IPS-18c (cell line): ENCODE data around the gene TMBIM6.
"Not testable (repeated sequence)": the region's sequence is repeated elsewhere in the genome, so short reads cannot be mapped to it uniquely, and the experiment has no call there.

Experiments used
- H3K4me3 ChIP-seq: 2 replicates; pipeline ENCODE4 v1.7.0; 2013; ENCODE audit warnings: low read depth, mild to moderate bottlenecking, low read length, moderate library complexity; ENCODE audit not compliant: insufficient read depth
- H3K9me3 ChIP-seq: one replicate; pipeline ENCODE4 v1.6.1; 2013; ENCODE audit warnings: mild to moderate bottlenecking, low read length, moderate library complexity; ENCODE audit not compliant: control insufficient read depth, insufficient read depth

Gene TMBIM6

DNA sequence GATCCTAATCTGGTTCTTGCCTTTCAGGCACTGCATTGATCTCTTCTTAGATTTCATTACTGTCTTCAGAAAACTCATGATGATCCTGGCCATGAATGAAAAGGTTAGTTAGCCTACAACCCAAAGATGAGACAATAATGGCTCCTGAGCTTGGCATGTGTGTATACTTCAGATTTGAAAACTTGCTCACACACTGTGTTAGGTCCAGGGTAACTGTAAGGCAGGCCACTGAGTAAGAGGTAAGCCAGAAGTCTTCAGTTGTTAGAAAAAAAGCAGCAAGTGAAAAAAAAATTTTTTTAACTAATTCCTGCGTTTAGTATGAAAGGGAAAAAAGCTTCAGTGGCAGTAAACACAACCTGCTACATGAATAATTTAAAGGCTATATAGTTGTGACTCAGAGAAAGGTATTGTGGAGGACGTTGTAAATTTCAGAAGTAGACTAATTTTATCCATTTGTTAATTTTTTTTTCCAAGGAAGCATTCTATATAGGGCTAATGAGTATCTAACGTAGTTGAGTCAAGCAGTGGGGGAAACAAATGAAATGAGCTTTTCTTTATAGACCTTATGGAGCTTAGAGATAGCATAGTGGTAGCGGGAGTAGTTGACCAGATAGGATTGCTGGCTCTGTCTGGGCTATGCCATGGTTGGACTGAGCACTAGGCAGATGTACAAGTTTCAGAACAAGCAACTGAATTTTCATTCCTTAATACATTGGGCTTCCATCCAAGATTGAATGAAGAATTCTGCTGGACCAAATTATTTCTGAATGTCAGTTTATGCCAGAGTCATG is 20.5 kb downstream of the TMBIM6 start:
- Histone ChIP-seq H3K9me3 (no peaks in the 10 kb centered on the region), H3K4me3 (no peak overlapping the region)

DNA sequence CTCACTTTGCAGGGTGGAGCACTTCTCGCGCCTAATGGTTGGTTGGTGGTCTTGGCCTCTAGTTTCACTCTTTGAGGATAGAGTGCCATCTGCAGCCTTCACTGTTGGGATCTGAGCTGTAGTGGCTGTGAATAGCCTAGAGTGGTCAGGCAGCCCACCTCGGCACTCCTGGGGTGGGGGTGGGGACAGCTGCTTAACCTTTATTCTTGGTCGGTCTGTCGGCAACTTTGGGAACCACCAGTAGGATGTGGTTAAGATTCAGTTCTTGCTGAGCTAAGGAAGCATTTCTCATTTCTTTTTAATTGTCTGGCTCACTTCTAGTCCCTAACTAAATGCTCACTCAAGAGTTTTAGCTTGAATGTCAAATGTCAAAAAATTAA is 21.1 kb downstream of the TMBIM6 start:
- H3K4me3 ChIP-seq: no peak overlapping the region

DNA sequence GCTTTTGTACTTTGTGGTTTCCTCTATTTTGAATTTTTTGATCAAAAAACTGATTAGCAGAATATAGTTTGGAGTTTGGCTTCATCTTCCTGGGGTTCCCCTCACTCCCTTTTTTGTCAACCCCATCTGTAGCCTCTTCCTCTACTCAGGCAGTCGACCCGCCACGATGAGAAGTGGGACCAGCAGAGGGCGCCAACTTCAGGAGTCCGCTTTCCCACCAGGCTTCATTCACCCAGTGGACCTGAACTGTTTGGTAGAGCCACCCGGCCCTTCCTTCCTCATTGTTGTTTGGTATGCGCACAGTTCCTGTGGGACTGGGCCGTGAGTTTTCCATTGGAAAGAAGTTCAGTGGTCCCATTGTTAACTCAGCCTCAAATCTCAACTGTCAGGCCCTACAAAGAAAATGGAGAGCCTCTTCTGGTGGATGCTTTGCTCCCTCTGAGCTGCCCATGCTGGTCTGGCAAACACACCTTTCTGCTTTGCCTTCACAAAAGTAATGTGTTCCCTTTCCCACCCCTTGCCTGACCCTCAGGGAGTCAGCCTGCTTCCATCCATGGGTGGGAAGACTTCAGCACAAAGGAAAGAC is 21.7 kb downstream of the TMBIM6 start:
- Histone ChIP-seq H3K4me3 (no peak overlapping the region), H3K9me3 (no peaks in the 10 kb centered on the region)

More for the DNA sequence above, 21.1 kb downstream of the TMBIM6 start:
- no peaks in the 10 kb centered on the region for H3K9me3 ChIP-seq

DNA sequence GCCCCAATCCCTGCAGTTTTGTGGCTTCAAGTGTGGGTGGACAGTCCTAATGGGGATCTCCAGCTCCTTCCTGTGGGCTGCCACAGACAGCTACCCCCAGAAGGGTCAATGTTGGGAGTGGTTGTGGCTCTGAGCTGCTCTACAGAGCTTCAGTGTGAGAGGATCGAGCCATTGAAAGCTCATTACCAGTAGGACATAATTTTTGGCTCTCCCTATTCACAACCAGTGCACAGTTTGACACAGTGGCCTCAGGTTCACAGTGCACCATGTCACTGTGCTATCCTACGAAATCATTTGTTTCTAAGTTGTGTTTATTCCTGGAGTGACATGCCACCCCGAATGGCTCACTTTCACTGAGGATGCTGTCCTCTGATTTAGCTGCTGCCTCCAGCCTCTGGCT is 22.8 kb downstream of the TMBIM6 start:
- Histone ChIP-seq H3K9me3 (no peaks in the 10 kb centered on the region), H3K4me3 (no peak overlapping the region)

DNA sequence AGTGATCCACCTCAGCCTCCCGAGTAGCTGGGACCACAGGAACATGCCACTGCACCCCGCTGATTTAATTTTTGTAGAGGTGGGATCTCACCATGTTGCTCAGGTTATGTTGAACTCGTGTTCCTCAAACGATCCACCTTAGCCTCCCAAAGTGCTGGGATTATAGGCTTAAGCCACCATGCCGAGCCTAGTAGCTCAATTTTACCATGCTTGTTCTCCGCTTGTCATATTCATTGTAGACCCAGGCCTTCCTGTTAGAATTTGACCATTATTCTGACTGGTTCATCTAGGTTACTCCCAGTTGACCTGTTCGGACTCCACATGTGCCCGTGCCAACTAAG is 24.7 kb downstream of the TMBIM6 start:
- Histone ChIP-seq H3K9me3 (no peaks in the 10 kb centered on the region), H3K4me3 (no peak overlapping the region)

DNA sequence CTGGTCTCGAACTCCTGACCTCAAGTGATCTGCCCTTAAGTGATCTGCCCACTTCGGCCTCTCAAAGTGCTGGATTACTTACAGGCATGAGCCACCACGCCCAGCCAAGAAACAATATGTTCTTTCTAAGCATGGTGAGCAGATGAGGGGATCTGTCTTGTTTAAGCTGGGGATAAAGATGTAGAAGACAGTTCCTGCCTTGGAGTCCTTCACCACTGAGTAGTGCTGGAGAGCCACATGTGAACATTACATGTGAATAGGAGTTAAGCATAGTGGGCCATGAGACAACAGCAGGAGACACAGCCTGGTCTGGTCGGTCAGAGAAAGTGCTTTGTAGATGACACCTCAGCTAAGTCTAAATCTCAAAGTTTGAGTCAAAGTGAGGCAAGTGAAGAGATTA is 26.0 kb downstream of the TMBIM6 start:
- Histone ChIP-seq H3K4me3 (no peak overlapping the region), H3K9me3 (no peaks in the 10 kb centered on the region)

DNA sequence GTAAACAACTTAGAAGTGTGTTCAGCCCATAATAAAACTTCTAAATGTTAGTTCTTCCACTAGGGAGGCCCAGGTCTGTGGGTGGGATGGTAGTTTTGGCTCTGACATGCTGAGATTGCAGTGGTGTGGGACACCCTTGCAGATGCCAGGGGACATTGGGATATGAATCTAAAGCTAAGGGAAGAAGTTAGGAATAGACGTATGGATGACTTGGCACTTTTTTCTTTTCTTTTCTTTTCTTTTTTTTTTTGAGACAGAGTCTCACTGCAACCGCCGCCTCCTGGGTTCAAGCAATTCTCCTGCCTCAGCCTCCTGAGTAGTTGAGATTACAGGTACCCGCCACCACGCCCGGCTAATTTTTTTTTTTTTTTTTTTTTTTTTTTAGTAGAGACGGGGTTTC is 31.7 kb downstream of the TMBIM6 start:
- not testable (repeated sequence) for H3K9me3 ChIP-seq, H3K4me3 ChIP-seq

DNA sequence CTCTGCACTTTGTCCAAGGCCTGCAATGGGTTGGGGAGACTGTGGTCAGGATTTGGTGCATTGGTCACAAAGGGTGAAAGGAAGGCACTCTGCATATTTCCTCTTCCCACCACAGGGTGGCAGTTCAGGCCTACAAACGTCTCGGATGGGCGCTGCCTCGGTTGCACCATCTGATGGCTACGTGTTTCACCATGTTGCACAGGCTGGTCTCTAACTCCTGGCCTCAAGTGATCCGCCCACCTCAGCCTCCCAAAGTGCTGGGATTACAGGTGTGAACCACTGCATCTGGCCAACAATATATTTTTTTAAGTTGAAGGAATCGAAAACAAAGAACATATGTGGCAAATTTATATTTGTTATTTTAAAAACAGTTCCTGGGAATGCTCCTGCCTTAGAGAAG is 35.1 kb downstream of the TMBIM6 start:
- no peak overlapping the region for H3K4me3 ChIP-seq
- H3K9me3 ChIP-seq: no peaks in the 10 kb centered on the region

DNA sequence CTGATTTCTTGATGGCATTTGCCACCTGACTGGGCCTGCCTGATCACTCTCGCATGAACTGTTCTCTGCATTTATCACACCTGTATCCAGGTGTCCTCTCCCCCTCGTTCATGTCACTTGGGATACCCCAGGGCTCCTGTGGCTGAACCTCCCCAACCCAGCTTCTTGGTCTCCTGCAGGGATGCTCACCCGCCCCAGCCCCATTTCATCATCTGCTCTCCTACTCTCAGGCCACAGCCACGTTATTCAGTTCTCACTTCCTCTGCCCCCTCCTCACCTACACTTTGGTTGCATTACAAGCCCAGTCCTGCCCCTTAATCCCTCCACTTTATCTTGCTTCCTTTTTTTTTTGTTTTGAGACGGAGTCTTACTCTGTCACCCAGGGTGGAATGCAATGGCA is 35.5 kb downstream of the TMBIM6 start:
- Histone ChIP-seq H3K9me3 (no peaks in the 10 kb centered on the region), H3K4me3 (no peak overlapping the region)

DNA sequence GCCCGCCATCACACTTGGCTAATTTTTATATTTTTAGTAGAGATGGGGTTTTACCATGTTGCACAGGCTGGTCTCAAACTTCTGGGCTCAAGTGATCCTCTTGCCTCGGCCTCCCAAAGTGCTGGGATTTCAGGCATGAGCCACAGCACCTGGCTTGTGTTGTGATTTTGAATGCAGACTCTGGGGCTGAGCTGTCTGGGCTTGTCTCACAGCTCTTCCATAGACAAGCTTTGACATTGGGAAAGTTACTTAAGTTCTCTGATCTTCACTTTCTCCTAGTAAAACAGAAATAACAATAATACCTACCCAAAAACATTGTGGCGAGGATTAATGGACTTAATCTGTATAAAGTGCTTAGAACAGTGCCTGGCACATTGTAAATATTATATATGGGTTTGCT is 36.0 kb downstream of the TMBIM6 start:
- Histone ChIP-seq H3K4me3 (no peak overlapping the region), H3K9me3 (no peaks in the 10 kb centered on the region)

DNA sequence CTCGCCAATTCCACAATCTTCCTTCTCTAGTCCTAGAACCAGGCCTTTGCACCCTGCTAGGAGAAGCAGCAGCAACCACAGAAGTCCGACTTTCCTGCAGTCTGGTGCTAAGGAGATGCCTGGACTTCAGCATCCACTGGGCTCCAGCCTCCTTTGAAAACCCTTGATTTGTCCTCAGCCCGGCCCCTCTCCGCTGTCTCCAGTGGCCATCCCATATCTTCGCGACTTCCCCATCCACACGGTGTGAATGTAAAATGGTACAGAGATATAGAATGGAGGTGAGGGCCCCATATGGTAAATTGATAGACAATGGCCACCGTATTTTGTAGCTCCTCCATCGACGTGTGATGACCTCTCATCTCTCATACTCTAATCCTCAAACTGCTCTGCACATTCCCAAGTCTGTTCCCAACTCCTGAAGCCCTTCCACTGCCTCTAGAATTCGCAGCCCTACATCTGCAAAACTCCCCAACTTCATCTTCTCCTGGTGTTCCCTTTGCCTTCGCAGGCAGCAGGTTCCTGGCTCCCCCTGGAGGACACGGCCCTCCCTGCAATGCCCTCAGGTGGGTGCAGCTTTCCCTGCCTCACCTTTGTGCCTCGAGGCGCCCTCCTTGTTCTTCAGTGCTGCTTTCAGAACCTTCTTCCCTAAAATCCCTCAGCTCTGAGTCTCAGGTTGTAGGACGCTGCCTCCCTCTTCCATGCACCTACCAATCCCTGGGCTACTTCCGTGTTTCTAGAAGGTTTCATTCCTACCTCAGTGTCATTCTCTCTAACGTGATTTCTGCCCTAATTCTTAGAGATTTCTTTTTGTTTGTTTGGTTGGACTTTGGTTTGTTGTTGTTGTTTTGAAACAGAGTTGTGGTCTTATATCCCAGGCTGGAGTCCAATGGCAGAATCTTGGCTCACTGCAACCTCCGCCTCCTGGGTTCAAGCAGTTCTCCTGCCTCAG is 36.7 kb downstream of the TMBIM6 start:
- no peaks in the 10 kb centered on the region for H3K9me3 ChIP-seq
- H3K4me3 ChIP-seq: no peak overlapping the region

DNA sequence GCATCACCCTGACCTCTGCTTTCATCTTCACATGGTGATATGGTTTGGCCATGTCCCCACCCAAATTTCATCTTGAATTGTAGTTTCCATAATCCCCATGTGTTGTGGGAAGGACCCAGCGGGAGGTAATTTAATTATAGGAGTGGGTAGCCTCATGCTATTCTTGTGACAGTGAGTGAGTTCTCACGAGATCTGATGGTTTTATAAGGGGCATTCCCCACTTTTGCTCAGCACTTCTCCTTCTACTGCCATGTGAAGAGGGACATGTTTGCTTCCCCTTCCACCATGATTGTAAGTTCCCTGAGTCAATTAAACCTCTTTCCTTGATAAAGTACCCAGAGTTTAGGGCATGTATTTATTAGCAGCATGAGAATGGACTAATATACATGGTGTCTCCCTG is 38.2 kb downstream of the TMBIM6 start:
- no peak overlapping the region for H3K4me3 ChIP-seq
- no peaks in the 10 kb centered on the region for H3K9me3 ChIP-seq

DNA sequence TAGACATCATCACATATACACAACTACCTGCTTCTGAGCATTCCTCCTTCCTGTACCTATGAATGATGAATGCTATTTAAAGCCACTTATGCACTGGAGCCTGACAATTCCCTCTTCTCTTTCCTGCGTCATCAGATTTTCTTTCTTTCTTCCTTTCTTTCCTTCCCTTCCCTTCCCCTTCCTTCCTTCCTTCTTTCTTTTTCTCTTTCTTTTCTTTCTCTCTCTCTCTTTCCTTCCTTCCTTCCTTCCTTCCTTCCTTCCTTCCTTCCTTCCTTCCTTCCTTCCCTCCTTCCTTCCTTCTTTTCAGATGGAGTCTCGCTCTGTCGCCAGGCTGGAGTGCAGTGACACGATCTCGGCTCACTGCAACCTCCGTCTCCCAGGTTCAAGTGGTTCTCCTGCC is 39.6 kb downstream of the TMBIM6 start:
- not testable (repeated sequence) for H3K9me3 ChIP-seq, H3K4me3 ChIP-seq

DNA sequence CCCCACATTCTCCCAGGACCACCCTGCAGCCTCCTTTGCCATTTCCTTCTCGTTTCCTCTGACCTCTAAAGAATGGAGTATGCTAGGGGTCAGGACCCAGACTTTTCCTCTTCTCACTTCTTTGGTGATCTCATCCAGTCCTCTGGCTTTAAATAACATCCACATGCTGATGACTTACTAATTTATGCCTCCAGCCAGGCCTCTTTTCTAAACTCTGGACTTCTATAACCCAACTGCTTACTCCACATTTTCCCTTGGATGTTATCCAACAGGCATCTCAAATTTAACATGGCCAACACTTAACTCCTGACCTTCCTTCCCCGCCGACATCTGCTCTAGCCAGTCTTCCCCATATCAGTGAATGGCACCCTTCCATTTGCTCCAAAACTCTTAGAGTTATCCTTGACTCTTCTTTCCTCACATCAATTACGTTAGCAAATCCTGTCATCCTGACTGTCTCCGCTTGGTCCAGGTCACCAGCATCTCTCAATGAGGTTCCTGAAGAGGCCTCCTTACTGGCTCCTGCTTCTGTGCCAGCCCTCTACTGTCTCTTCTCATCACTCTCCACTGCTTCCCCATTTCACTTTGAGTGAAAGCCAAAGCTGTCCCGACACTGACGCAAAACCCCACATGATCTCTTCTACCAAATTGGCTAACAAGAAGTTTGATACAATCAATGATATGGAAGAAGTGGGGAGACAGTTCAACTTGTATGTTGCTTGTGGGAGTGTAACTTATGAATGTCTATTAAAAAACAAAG is 42.7 kb downstream of the TMBIM6 start:
- H3K4me3 ChIP-seq: no peak overlapping the region
- no peaks in the 10 kb centered on the region for H3K9me3 ChIP-seq

DNA sequence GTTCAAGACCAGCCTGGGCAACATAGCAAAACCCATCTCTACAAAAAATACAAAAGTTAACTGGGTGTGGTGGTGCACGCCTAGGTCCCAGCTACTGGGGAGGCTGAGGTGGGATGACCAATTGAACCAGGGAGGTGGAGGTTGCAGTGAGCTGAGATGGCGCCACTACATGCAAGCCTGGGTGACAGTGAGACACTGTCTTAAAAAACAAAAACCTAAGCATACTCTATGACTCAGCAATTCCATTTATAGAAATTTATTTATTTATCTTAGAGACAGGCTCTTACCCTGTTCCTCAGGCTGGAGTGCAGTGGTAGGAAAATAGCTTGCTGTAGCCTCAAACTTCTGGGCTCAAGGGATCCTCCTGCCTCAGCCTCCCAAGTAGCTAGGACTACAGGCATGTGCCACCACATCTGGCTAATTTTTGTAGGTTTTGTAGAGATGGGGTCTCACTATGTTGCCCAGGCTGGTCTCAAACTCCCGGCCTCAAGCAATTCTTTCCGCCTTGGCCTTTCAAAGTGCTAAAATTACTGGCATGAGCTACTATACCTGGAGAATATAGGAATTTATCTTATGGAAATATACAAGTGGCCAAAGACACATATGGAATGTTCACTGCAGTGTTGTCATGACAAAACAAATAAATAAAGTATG is 43.5 kb downstream of the TMBIM6 start:
- Histone ChIP-seq H3K4me3 (no peak overlapping the region), H3K9me3 (no peaks in the 10 kb centered on the region)

DNA sequence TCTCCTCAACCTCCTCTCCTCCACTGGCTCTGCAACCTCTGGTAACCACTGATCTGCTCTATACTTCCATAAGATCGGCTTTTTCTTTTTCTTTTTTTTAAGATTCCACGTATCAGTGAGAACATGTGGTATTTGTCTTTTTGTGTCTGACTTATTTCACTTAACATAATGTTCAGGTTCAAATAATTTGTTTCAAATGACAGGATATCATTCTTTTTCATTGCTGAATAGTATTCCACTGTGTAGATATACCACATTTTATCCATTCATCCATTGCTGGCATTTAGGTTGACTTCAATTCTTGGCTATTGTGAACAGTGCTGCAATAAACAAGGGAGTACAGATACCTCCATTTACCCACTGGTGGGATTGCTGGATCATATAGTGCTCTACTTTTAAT is 46.3 kb downstream of the TMBIM6 start:
- no peaks in the 10 kb centered on the region for H3K9me3 ChIP-seq
- no peak overlapping the region for H3K4me3 ChIP-seq

DNA sequence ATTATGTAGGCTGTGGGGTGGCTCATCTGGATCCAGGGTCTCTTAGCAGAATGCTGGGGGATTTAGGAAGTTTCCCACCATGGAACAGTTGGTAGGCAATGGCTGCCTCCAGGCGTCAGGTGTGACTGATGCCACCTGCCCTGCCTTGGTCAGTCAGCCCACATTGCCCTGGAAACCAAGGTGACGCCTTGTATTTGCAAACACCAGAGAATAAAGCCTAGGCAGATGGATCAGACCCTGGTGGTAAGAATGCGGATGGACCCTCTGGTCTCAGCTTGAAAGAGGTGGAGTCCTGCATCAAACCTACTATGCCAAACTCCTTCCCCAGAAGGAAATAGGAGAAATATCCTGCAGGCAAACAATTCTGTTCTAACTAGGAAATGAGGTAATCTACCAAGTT is 48.6 kb downstream of the TMBIM6 start:
- no peak overlapping the region for H3K4me3 ChIP-seq
- H3K9me3 ChIP-seq: no peaks in the 10 kb centered on the region
